ENCODE results near the gene HSD17B11.
"Not testable (repeated sequence)": the region's sequence is repeated elsewhere in the genome, so short reads cannot be mapped to it uniquely, and the experiment has no call there.

Gene HSD17B11

DNA sequence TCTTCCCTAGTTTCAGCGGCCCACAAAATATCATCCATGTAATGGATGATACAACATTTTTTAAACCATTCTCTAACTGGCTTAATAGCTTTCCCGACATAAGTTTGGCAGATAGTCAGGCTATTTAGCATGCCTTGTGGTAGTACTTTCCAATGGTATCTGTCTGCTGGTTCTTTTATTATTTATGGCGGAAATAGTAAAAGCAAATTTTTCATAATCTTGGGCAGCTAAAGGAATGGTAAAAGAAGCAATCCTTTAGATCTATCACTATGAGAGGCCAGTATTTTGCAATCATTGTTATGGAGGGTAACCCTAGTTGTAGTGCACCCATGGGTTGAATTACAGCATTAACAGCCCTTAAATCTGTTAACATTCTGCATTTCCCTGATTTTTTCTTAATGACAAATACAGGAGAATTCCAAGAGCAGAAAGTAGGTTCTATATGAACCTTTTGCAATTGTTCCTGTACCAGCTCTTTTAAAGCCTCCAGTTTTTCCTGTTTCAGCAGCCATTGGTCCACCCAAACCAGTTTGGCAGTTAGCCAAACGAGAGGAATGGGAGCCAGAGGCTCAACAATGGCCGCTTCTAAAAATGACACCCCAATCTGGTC, 14.3 kb upstream of the HSD17B11 start:
- no peak for DNase-seq (ENCODE audit: low read depth)

- DNase-seq (ENCODE audit: low read depth) = not testable (repeated sequence)
Observed at GRCh38 chr4:87403732-87404131, 12.7 kb upstream of the HSD17B11 start.

DNA sequence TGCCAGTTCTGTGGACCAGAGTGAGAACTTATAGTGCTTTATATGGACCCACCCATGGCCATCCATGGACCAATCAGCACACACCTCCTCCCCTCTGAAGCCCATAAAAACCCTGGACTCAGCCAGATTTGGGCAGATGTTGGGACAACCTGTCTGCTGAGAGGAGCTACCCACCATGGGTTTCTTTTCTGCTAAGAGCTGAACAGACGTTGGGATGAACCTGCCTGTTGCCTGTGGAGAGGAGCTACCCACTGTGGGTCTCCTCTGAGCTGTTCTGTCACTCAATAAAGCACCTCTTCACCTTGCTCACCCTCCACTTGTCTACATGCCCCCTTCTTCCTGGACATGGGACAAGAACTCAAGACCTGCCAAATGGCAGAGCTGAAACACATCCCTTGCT, 9.0 kb upstream of the HSD17B11 start:
- no peak for DNase-seq (ENCODE audit: low read depth)

GRCh38 chr4:87399148-87399547, 8.2 kb upstream of the HSD17B11 start:
- peak; percentile 4 for DNase-seq (ENCODE audit: low read depth)

GRCh38 chr4:87395851-87396250, 4.9 kb upstream of the HSD17B11 start:
- not testable (repeated sequence) for DNase-seq (ENCODE audit: low read depth)

DNA sequence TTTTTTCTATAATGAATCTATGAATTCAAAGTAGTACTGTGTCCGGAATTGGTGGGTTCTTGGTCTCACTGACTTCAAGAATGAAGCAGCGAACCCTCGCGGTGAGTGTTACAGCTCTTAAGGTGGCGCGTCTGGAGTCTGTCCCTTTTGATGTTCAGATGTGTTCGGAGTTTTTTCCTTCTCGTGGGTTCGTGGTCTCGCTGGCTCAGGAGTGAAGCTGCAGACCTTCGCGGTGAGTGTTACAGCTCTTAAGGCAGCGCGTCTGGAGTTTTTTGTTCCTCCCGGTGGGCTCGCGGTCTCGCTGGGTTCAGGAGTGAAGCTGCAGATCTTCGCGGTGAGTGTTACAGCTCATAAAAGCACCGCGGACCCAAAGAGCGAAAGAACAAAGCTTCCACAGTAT, 4.1 kb upstream of the HSD17B11 start:
- not testable (repeated sequence) for DNase-seq (ENCODE audit: low read depth)

DNA sequence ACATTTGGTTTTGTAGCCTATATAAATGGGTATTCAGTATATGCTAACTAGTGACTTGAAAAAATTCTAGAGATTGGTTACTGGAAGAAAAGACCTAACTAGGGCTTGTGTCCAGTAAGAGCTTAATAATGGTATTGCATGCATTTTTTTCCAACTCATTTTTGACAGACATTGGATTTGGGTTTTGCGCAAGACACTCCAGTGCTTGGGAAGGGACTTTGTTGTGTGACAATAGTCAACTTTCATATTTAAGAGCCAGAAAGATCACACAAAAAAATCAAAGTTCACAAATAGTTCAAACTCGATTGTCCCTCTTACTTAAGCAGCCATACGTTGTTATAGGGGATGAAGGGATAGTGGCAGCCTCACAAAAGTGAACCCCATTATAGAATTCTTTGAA, 1.2 kb upstream of the HSD17B11 start:
- DNase-seq (ENCODE audit: low read depth) = no peak

DNA sequence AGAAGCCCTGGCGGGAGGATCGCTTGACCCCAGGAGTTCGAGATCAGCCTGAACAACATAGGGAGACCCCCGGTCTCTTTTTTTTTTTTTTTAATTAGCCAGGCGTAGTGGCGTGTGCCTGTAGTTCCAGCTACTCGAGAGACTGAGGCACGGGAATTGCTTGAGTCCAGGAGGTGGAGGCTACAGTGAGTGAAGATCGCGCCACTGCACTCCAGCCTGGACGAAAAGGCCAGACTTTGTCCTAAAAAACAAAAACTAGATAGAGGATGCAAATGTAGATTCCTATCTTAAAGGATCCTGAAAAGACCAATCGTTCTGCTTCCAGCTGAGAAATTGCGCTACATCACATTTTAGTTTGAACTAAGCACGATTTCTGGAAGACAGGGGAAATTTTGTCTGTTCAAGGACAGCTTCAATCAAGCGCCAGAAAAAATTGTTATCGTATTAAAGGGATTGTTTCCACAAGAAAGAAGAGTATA, 627 bp upstream of the HSD17B11 start:
- DNase-seq (ENCODE audit: low read depth) = no peak

- no peak for DNase-seq (ENCODE audit: low read depth)
Observed at GRCh38 chr4:87390551-87390890, 467 bp downstream of the HSD17B11 start.

- DNase-seq (ENCODE audit: low read depth) = not testable (repeated sequence)
Observed at GRCh38 chr4:87390055-87390454, 933 bp downstream of the HSD17B11 start.

DNA sequence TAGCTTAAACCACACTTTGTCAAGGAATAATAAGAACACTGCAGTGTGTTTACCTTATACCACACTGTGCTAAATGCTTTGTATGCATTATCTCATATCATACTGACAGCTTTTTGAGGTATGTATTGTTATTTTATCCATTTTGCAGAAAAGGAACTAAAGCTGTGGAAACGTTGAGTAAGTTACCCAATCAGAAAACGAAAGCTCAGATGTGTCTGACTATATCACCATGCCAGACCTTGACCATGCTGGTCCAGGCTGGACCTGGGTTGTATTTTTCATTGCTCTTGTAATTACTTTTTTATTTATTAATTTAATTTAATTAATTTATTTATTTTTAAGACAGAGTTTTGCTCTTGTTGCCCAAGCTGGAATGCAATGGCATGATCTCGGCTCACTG, 2.1 kb downstream of the HSD17B11 start:
- DNase-seq (ENCODE audit: low read depth) = no peak

GRCh38 chr4:87387237-87387636, 3.8 kb downstream of the HSD17B11 start:
- no peak for DNase-seq (ENCODE audit: low read depth)

DNA sequence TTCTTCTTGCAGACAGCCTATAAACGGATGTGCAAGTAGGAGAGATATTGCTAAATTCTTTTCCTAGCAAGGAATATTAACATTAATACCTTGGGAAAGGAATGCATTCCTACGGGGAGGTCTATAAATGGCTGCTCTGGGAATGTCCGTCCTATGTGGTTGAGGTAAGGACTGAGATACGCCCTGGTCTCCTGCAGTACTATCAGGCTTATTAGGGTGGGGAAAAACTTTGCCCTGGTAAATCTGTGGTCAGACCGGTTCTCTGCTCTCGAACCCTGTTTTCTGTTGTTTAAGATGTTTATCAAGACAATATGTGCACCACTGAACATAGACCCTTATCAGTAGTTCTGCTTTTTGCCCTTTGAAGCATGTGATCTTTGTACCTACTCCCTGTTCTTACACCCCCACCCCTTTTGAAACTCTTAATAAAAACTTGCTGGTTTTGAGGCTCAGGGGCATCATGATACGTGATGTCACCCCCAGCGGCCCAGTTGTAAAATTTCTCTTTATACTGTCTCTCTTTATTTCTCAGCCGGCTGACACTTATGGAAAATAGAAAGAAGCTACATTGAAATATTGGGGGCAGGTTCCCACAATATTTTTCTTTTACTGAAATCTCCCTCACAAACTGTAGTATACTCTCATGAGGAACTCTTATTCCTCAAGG, 6.4 kb downstream of the HSD17B11 start:
- DNase-seq (ENCODE audit: low read depth) = not testable (repeated sequence)

- no peak for DNase-seq (ENCODE audit: low read depth)
Observed at GRCh38 chr4:87382931-87383330, 8.1 kb downstream of the HSD17B11 start.

DNA sequence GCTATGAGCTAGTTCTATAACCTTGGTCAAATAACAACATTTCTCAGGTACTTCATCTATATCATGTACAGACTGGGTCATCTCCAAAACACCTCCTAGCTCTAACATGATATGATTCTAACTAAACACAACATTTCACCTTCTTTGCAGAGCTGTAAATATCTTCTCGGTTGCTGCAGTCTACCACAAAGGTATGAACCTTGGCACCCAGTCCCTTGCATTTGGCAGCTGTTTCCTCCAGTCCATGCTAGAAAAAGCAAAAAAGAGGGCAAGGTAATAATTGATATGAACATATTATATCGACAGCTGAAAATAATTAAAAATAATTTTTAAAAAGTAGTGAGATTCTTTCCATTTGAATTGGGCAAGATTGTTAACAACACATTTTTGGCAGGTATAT, 8.9 kb downstream of the HSD17B11 start:
- no peak for DNase-seq (ENCODE audit: low read depth)

DNA sequence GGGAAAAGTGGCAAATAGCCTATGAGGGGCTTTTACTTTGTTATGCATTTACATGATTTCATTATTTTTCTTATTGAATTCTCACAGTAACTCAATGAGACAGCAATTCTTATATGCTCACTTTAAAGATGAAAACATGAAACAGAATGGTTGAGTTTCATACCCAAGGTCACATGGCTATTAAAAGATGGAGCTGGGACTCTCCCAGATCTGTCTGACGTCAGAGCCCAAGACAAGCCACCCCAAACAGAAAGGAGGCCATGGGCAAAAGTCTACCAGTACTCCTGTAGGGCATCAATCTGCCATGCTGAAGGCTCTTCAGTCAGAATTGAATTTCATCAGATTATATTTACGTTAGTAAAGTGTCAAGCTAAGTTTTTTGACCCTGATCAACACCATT, 13.2 kb downstream of the HSD17B11 start:
- no peak for DNase-seq (ENCODE audit: low read depth)

- peak; percentile 72 for DNase-seq (ENCODE audit: low read depth)
Observed at GRCh38 chr4:87375719-87376291, 15.2 kb downstream of the HSD17B11 start.

- no peak for DNase-seq (ENCODE audit: low read depth)
Observed at GRCh38 chr4:87370068-87370467, 20.9 kb downstream of the HSD17B11 start.

GRCh38 chr4:87366521-87367162, 24.3 kb downstream of the HSD17B11 start:
- no peak for DNase-seq (ENCODE audit: low read depth)

GRCh38 chr4:87365348-87365747, 25.6 kb downstream of the HSD17B11 start:
- no peak for DNase-seq (ENCODE audit: low read depth)

- peak; percentile 36 for DNase-seq (ENCODE audit: low read depth)
Observed at GRCh38 chr4:87363552-87363951, 27.4 kb downstream of the HSD17B11 start.

- DNase-seq (ENCODE audit: low read depth) = no peak
Observed at GRCh38 chr4:87360338-87360935, 30.6 kb downstream of the HSD17B11 start.

DNA sequence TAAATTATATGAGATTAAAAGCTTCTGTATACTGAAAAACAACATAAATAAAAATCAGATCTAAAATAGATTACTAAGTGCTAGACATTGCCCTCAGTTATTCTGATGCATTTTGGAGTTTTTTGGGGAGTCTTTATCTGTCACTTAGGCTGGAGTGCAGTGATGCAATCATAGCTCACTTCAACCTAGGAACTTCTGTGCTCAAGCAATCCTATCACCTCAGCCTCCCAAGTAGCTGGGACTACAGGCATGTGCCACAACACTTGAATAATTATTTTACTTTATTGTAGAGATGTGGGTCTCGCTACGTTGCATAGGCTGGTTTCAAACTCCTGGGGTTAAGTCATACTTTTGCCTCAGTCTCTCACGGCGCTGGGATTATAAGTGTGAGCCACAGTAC, 31.7 kb downstream of the HSD17B11 start:
- DNase-seq (ENCODE audit: low read depth) = no peak
